ENCODE data around the gene SH3GL3.

DNA sequence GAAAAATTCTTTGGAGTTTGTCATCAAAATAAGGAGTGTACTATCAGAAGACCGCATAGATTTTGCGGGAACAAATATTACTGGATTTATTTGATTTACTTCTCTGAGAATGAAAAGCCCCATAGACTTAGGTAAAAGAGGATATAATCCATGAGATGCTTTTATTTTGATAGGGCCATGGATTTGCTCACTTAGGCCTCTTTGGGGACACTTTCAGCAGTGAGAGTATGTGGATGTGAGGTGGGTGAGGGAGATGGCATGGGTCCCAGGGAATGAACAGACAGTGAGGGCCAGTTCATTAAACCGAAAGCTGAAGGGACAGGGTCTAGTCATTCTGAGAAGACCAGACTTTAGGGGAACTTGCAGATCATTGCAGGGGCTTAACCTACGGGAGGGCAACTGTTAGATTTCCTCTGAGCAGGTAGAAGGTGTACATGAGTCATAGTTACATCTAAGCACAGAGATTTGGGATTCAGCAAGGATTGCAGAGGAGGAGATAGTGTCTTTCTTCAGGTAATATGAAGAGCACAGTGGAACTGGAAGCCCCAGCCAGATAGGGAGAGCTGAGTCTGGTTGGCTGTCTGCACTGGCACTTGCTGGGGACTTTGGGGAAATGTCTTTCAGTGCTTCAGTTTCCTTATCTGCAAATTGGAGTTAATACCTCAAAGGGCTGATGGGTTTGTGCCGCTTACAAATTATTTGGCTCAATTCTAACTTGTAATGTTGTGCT is 30.8 kb downstream of the SH3GL3 start:
- no peak for TF ChIP-seq ZNF274 (IDR thresholded peaks at IDR 0.05; ENCODE audit: low read depth, low read length)
- no peak for TF ChIP-seq YY1 (IDR thresholded peaks at IDR 0.05; ENCODE audit: insufficient read depth, insufficient read length)

All from NT2/D1 (cell line).